AG04450 (cell line): ENCODE results near the gene AK5. TPM values are rescaled to one million over a fixed set of nuclear protein-coding genes. Genes with fewer than 3 reads are reported as not detected.

ENCODE experiments used
- CTCF ChIA-PET: fragments of 300-600, 350-600 bp; formaldehyde crosslinking; extraction: SDS; loops from one replicate; lab custom pipeline; 2022; ENCODE audit warnings: antibody characterized with exemption, inconsistent platforms; lab: Charles Lee
- POLR2A ChIA-PET: fragments of 350-600 bp; formaldehyde crosslinking; extraction: SDS; loops from one replicate; lab custom pipeline; 2021; ENCODE audit warnings: antibody characterized with exemption, inconsistent platforms; lab: Yijun Ruan, JAX
- DNase-seq: peaks from one replicate; pipeline ENCODE4 v3.0.0-alpha.2; 2011; ENCODE audit warnings: low read depth, low spot score
- H3K27ac ChIP-seq: one replicate; pipeline ENCODE4 v1.5.1; 2012; ENCODE audit warnings: low read depth, low read length, control low read depth
- H3K27me3 ChIP-seq: one replicate; pipeline ENCODE4 v1.6.0; 2012; ENCODE audit warnings: low read length; ENCODE audit not compliant: control insufficient read depth, insufficient read depth
- H3K4me3 ChIP-seq: 2 replicates; pipeline ENCODE4 v1.5.1; 2011; ENCODE audit warnings: mild to moderate bottlenecking, low read depth, low read length, control low read depth
- H3K9me3 ChIP-seq: 2 replicates; pipeline ENCODE4 v1.5.1; 2012; ENCODE audit warnings: low read length; ENCODE audit not compliant: control insufficient read depth, insufficient read depth
- polyA plus RNA-seq: library from polyadenylated mRNA; depleted of rRNA; stranded (reverse); fragments of >200 nt; gene quantifications from 2 replicates; pipeline ENCODE4 v1.2.3, GENCODE V29; 2011
- TF ChIP-seq, protein P1 (sequence below): IDR thresholded peaks from 2 replicates; pipeline ENCODE4 v1.5.1; 2011; ENCODE audit warnings: low read depth, low read length, control low read depth, inconsistent platforms

AK5 gene
- polyA plus RNA-seq, 1 experiment, result 45.1 TPM

DNA sequence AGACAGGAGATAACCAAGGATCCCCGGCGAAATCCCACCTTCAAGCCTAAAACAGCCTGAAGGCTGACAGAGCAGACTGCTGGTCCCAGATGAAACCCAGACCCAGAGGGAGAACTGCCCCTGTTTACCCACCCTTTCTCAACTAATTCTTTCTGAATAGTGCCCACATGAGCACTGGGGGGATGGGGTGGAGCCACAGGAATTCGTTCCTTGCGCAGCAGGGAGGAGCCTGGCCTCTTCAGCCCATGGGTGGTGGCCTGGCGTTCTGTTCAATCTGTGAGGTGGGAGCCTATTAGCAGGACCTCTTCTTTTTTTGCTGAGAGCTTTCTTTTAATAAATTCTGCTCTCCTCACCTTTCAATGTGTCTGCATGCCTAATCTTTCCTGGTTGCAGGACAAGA lies 6.6 kb upstream of the AK5 start:
- CTCF ChIA-PET, result no interaction called here

DNA sequence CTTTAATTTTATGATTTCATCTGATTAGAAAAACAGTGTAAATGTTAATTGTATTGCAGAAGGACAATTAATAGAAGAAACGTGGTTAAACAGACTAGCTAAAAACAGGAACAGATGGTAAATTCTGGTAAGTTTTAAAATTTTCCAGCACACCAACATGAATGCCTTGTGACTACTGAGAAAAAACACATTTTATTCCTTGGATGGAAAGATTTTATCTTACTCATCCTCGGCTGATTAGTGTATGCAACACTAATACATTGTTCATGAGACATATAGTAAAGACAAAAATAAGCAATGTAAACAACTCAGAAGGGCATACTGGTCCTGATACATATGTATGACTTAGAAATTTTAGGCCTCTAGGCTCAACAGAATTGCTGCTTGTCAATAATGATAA lies 4.9 kb upstream of the AK5 start:
- ChIA-PET CTCF (no interaction called here), POLR2A (no interaction called here)
- TF ChIP-seq, protein P1, sequence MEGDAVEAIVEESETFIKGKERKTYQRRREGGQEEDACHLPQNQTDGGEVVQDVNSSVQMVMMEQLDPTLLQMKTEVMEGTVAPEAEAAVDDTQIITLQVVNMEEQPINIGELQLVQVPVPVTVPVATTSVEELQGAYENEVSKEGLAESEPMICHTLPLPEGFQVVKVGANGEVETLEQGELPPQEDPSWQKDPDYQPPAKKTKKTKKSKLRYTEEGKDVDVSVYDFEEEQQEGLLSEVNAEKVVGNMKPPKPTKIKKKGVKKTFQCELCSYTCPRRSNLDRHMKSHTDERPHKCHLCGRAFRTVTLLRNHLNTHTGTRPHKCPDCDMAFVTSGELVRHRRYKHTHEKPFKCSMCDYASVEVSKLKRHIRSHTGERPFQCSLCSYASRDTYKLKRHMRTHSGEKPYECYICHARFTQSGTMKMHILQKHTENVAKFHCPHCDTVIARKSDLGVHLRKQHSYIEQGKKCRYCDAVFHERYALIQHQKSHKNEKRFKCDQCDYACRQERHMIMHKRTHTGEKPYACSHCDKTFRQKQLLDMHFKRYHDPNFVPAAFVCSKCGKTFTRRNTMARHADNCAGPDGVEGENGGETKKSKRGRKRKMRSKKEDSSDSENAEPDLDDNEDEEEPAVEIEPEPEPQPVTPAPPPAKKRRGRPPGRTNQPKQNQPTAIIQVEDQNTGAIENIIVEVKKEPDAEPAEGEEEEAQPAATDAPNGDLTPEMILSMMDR, result no peak
- DNase-seq, result no peak
- no peak overlapping the region for H3K4me3 ChIP-seq
- H3K27ac ChIP-seq, result no peak overlapping the region
- H3K27me3 ChIP-seq, result no peaks in the 10 kb centered on the region
- H3K9me3 ChIP-seq, result no peaks in the 10 kb centered on the region

More for the DNA sequence above, 6.6 kb upstream of the AK5 start:
- no peaks in the 10 kb centered on the region for H3K9me3 ChIP-seq
- no peaks in the 10 kb centered on the region for H3K27me3 ChIP-seq
- POLR2A ChIA-PET, result no interaction called here
- DNase-seq, result no peak
- no peak overlapping the region for H3K4me3 ChIP-seq
- H3K27ac ChIP-seq, result no peak overlapping the region
- TF ChIP-seq, protein P1, result no peak

DNA sequence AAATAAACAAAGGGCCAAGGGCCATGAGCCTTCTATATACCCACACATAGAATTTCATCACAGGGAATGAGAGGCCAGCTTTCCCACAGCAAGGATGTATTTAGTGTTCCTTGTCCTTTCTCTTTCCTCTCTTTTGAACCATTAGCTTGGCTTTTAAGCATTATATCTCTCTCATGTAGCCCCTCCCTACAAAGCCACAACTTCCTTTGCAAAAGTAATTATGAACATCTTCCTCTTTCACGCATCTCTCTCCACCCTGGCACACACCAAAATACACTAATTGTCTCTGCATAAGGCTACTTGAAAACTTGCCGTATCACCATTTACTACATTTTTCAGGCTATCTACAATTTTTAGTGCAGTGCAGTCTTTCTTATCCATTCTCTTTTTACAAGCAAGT lies 1.9 kb upstream of the AK5 start:
- no peak for DNase-seq
- Histone ChIP-seq H3K9me3 (no peaks in the 10 kb centered on the region; the same call in 1 of the 2 replicates), H3K4me3 (no peak overlapping the region), H3K27ac (no peak overlapping the region), H3K27me3 (no peaks in the 10 kb centered on the region)
- ChIA-PET CTCF (no interaction called here), POLR2A (no interaction called here)
- TF ChIP-seq, protein P1, result no peak

DNA sequence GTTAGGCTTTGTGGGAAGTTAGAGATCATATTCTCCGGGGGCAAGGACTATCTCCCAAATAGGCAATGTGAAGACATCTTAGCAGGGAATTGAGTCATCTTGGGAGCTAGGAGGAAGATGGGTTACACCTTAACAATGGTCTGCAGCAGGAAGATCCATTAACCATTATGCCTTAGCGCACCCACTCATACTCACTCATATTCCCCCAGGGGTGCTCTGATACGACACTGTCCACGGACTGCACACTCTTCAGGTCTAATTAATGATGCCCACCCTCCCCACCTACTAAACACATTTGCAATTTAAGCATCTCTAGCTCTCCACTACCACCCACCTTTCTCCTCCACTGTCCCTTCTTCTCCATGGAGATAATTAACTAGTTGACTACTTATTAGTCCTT lies 857 bp upstream of the AK5 start:
- CTCF ChIA-PET, result interaction anchor here (0.9 to 1.8 kb wide), 2 partner anchors 252 to 402 kb away, joined by 3 to 7 read pairs; no protein-coding TSS in a partner anchor
- H3K4me3 ChIP-seq, result no peak overlapping the region
- TF ChIP-seq, protein P1, result no peak
- POLR2A ChIA-PET, result interaction anchor here (1.4 kb wide), 1 partner anchor 41 kb away, joined by 3 read pairs; no protein-coding TSS in a partner anchor
- DNase-seq, result no peak
- H3K27me3 ChIP-seq, result no peaks in the 10 kb centered on the region
- no peaks in the 10 kb centered on the region; the same call in 1 of the 2 replicates for H3K9me3 ChIP-seq
- H3K27ac ChIP-seq, result no peak overlapping the region

DNA sequence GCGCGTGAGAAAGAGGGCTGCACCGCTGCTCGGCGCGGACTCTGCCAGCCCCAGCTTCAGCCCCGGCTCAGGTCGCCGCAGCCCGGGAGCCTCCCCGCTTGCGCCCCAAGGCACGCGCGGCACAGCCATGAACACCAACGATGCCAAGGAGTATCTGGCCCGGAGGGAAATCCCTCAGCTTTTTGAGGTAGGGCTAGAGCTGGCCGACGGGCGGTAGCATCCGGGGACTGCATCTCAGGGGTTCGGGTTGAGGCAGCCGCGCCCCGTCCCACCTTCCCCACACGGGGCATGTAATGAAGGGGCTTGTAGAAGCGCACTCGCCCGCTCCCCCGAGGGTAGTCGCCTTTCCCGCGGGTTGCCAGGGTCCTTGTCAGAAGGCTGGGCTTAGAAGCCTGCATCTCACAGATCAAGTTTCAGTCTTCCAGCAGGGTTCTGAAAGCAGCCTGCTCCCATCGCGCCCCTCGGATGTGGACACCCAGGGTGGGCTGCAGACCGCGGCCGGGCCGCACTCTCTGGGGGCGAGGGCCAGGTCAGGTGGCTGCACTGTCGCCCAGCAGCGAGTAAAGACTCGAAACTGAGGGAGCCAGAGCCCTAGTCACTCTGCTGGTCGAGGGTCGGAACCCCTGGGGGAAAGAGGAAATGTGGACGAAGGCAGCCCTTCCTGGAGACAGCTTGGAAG lies 507 bp downstream of the AK5 start:
- no peaks in the 10 kb centered on the region for H3K27me3 ChIP-seq
- ChIA-PET POLR2A (interaction anchor here (0.8 to 1.4 kb wide), 2 partner anchors 39 to 88 kb away, joined by 3 to 4 read pairs; no protein-coding TSS in a partner anchor), CTCF (interaction anchor here (1.8 kb wide), 1 partner anchor 251 kb away, joined by 7 read pairs; no protein-coding TSS in a partner anchor)
- peak overlapping the region; percentile 70 for H3K4me3 ChIP-seq
- DNase-seq, result no peak
- no peaks in the 10 kb centered on the region; the same call in 1 of the 2 replicates for H3K9me3 ChIP-seq
- peak overlapping the region; percentile 13 for H3K27ac ChIP-seq
- TF ChIP-seq, protein P1, result no peak
